ENCODE data around the gene KCNJ1.
A peak's percentile ranks its signal among the peaks of the same experiment; 100 is the strongest.

Gene KCNJ1

GRCh38 chr11:128867277-128867676 is at the start of gene KCNJ1:
Gene KCNJ1 (minus strand): TSS chr11:128867296. CDS start chr11:128840243, 27,053 bp downstream.
- FAIRE-seq (no peak), DNase-seq (ENCODE audit: low spot score) (no peak)

- DNase-seq (ENCODE audit: low spot score) (no peak), FAIRE-seq (no peak)
Measured at GRCh38 chr11:128916681-128917080, 49.6 kb upstream of the KCNJ1 start.

DNA sequence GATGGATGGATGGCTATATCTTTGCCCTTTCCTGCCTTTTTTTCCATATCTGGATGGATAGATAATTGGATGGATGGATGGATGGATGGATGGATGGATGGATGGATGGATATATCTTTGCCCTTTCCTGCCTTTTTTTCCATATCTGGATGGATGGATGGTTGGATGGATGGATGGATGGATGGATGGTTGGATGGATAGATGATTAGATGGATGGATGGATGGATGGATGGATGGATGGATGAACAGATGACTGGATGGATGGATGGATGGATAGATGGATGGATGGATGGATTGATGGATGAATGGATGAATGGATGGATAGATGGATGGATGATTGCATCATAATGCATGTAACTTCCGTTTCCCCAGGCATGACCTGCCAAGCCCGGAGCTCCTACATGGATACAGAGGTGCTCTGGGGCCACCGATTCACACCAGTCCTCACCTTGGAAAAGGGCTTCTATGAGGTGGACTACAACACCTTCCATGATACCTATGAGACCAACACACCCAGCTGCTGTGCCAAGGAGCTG is 49.0 kb upstream of the KCNJ1 start:
- DNase-seq (ENCODE audit: low spot score) = no peak
- FAIRE-seq = no peak

DNA sequence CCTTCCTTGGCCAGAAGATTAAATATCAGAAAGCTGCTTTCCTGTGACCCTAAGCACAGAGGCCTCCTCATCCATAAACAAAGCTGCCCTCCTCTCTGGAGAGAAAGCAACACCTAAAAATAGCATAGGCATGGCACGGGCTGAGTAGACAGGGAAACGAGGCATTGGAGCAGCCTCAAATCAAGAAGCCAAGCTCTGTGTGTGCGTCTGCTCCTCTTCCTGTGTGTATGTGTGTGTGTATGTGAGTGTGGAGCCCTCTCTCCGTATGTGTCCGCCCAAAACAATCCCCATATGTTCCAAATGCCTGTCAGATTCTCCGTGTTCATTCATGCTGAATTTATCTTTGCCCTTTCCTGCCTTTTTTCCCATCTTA is 48.0 kb upstream of the KCNJ1 start:
- FAIRE-seq (no peak), DNase-seq (ENCODE audit: low spot score) (no peak)

DNA sequence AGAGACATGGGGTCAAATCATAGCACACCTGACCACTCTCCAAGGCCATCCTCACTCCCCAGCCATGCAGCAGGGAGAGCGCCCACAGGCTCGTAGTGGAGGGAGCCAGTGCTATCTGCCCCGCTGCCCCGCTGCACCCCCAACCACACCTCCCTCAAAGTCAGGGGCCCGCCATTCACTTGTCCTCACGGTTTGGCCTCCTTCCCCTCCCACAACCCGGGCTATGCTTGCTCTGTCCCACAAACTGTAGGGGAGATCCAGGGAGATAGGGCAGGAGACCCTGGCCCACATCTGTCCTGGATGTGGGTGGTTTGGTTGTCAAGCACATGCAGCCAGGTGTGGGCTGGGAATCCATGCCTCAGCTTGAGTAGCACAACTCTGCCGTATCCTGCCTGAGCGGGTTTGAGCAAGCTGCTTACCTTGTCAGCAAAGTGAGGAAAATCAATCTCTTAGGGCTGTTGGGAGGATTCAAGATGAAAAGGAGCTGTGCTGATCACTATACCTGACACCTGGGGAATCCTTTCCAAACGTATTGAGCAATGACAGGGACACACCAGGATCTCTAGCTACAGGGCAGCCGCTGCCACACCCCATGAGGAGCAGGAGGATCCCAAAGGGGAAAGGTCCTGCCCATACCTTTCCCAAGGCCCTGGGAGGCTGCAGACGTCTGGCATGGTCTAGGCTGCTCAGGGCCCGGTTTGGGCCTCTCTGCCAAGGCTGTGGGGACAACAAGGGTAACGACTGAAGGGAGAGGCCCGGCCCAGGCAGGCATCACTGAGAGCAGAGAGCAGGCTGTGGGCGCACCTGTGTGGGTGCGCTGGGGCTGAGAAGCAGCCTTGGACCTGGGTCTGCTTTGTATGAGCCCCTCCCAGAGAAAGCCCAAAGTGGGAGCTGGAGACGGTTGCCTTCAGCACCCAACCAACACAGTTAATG is 47.4 kb upstream of the KCNJ1 start:
- DNase-seq (ENCODE audit: low spot score) = no peak
- no peak for FAIRE-seq

GRCh38 chr11:128913806-128914205 is 46.7 kb upstream of the KCNJ1 start:
- FAIRE-seq = no peak
- DNase-seq (ENCODE audit: low spot score) = no peak

- no peak for FAIRE-seq
Measured at GRCh38 chr11:128911701-128912100, 44.6 kb upstream of the KCNJ1 start.

GRCh38 chr11:128911239-128911638 is 44.1 kb upstream of the KCNJ1 start:
- FAIRE-seq (no peak), DNase-seq (ENCODE audit: low spot score) (no peak)

More at GRCh38 chr11:128911701-128912100, 44.6 kb upstream of the KCNJ1 start:
- no peak for DNase-seq (ENCODE audit: low spot score)

- DNase-seq (ENCODE audit: low spot score) (no peak), FAIRE-seq (no peak)
Measured at GRCh38 chr11:128910576-128910975, 43.5 kb upstream of the KCNJ1 start.

DNA sequence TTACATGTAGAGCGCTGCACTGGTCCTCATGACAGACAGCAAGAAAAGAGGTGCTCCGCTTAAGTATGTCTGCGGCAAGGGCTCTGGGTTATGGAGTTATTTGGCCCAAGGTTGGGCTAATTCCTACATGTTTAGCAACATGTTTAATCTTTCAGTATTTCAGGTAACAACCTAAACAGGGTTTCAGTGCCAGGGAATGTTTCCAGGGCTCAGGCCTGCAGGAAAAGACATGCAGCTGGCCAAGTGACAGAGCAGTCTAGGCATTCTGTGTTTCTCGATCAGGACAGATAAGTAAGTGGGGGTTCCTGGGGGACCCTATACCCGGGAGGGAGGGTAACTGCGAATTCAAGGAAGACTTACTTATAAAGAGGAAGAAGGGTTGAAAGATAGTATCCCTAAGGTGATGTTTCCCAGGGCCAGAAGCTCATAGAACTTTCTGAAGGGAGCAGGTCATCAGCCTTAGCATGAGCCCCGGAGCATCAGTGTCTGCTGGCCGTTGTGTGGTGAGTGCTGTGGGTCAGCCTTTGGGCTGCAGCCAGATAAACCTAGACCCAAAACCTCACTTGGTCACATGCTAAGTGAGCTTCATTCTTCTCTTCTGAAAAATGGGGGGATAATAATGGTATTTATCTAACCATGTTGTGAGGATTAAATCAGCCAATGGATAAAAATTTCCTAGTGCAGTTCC is 42.5 kb upstream of the KCNJ1 start:
- DNase-seq (ENCODE audit: low spot score) (no peak), FAIRE-seq (no peak)

- DNase-seq (ENCODE audit: low spot score) (peak; percentile 78), FAIRE-seq (no peak)
Measured at GRCh38 chr11:128908391-128909246, 41.5 kb upstream of the KCNJ1 start.

- FAIRE-seq (no peak), DNase-seq (ENCODE audit: low spot score) (no peak)
Measured at GRCh38 chr11:128907585-128907984, 40.5 kb upstream of the KCNJ1 start.

DNA sequence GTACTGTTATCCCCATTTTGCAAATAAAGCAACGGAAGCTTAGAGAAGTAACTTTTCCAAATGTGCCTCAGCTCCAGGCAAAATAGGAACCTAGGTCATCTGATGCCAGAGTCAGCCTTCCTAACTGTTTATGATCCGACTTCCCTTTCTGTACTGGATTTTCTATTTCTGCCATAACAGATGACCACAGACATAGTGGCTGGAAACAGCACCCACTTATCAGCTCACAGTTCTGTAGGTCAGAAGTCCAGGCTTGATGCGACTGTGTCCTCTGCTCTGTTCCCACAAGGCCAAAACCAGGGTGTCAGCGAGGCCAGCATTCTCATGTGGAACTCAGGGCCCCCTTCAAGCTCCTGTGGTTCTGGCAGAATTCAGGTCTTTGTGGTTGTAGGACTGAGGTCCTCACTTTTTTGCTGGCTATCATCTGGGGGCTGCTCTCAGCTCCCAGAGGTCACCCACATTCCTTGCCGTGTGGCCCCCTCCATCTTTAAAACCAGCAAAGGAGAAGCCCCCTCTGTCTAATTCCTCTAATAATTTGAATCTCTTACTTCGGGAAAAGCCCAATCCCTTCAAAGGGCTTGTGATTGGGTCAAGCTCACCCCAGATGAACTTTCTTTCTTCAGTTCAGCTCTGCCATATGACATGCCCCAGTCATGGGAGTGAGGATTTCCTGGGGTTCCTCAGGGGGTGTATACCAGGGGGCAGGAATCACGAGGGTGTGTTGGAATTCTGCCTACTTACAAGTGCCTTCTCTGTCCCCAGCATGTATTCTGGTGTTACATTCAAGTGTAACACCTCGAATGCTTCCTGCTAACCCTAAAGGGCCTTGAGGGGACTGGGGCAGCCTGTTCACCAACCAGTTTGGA is 39.3 kb upstream of the KCNJ1 start:
- DNase-seq (ENCODE audit: low spot score) (no peak), FAIRE-seq (no peak)

DNA sequence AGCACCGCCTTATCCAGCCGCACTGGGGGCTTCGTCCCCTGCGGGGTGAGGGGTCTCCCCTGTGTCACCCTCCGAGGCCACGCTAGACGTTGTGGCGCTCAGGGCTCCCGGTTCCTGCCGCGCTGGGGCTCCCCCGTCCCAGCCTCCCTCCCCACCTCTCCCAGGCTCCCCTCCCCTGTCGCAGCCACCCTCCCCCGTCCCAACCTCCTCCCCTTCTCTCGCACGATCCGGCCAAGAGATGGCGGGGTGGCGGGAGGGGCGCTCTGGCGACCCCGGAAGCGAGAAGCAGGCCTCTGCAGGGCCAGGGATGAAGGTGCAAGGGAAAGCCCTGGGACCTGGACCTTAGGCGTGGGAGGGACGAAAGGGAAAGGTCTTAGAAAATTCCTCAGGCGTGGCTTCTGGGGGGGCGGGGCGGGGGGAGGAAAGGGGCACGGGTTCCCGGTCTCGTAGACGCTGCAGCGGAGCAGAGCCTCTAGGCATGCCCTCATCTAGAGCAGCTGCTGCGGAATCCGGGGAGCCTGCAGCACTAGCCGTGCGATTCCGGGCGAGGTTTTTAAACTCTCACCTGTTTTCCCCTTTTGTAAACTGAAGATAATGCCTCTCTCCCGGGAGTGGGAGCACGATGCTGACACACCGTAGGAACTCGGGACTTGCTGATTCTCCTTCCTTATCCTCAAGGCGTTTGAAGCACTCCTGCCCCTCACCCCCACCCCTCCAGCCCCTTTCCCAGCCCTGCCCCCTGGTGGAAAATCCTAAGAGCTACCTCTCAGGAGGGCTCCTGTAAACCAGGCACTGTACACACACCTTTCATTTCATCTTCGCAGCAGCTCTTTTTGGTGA is 38.5 kb upstream of the KCNJ1 start:
- FAIRE-seq (no peak), DNase-seq (ENCODE audit: low spot score) (peak; percentile 73)

GRCh38 chr11:128904656-128905344 is 37.7 kb upstream of the KCNJ1 start:
- no peak for FAIRE-seq
- peak; percentile 79 for DNase-seq (ENCODE audit: low spot score)

DNA sequence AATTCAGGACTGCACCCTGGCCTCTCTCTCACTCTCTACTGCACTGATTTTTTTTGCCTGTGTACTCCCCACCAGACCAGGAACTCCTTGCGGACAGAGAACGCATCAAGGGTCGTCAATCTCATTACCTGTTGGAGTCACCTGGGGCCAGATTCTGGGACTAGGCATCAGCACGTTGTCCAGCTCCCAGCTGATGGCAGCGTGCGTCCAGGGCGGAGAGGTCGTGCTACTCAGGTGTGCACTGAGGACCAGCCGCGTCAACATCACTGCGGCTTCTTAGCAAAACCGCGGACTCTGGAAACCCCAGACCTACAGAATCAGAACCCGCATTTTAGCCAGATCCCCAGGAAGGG is 37.2 kb upstream of the KCNJ1 start:
- DNase-seq (ENCODE audit: low spot score) = no peak
- FAIRE-seq = no peak

- no peak for FAIRE-seq
Measured at GRCh38 chr11:128903248-128904061, 36.4 kb upstream of the KCNJ1 start.

DNA sequence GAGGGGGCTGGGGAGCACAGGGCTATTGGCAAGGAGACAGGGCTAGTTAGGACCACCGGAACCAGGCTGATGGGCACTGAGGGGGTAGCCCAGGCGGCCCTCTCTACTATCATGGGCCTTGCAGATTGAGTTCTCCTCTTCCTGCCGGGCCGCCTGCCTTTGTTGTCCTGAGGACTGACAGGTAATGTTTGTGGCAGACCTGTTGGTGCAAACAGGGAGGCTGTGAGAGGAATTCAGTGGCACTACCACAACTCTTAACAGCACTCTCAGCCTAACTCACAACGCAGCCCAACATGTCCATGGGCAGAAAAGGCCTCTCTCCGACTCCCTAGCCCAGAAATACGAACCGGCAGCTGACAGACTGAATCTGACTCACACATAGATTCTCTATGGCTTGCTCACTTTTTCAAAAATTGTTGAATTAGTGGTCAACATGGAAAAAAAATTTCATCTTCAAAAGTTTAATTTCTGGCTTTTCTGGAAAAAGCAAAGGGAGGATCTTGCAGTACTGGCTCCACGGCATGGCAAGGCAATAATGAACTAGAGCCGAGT is 35.5 kb upstream of the KCNJ1 start:
- FAIRE-seq (no peak), DNase-seq (ENCODE audit: low spot score) (no peak)

More at GRCh38 chr11:128903248-128904061, 36.4 kb upstream of the KCNJ1 start:
- peak; percentile 65 for DNase-seq (ENCODE audit: low spot score)

Measured in urothelium cell line (cell line).